ENCODE results near the gene TREX2.

TREX2 gene

DNA sequence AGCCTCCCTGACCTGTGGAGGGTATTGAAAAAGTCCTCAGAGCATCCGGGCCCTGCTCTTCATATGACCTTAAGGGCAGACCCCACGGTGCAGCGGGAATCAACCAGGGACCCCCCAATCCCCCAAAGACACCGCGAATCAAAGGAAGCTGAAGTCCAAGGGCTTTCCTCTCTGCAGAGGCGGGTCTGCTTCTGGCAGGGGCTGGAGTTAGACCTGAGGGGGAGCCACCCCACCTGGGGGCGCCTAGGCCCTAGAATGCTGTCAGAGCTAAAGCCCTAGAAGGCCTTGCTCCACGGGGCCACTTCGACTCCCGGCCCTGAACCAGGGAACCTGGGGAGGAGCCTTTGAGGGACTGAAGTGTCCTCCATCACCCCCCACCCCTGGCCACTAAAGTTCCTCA, 27.3 kb upstream of the TREX2 start:
- Histone ChIP-seq H3K36me3 (ENCODE audit: insufficient read depth, low read length) (no peaks in the 10 kb centered on the region), H3K4me3 (no peak overlapping the region), H3K9ac (ENCODE audit: insufficient read length) (no peak overlapping the region), H3K9me3 (ENCODE audit: low read depth, low read length) (no peaks in the 10 kb centered on the region), H3K27ac (no peak overlapping the region)
- TF ChIP-seq EZH2 (IDR thresholded peaks at IDR 0.05) (no peak), POLR2AphosphoS5 (IDR thresholded peaks at IDR 0.05; ENCODE audit: borderline replicate concordance, low read depth, low read length) (no peak), FOXP2 (optimal IDR thresholded peaks at IDR 0.05; ENCODE audit: control extremely low read depth, extremely low read length, insufficient read depth) (no peak)
- no peak for DNase-seq (ENCODE audit: low read depth, low spot score)

DNA sequence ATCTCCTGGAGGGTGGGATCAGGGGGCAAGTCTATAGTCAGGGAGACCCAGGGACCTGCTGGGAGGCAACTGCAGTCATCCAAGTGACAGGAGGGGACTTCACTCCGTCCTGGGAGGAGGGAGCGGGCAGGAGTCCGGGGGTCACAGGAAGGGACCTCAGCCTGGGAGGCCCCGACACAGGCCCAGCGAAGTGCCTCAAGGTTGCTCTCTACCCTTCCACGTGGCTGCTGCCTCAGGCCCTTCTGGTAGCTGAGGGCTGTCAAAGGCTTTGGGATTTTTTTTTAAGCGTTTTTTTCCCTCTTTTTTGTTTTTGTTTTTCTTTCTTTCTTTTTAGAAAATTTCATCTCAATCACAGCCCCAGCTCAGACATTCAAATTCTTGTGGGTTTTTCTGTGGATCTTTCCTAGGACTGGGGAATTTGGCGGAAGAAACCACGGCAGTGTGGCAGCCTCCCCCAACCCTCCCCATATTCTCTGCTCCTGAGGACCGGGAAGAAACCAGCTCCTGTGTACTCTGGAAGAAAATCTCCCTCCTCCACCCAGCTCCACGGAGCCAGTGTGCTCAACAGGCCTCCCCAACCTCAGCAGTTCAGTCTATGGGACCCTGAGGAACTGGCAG, 25.9 kb upstream of the TREX2 start:
- H3K27ac ChIP-seq, result peak overlapping the region; percentile 91
- TF ChIP-seq EZH2 (IDR thresholded peaks at IDR 0.05), result no peak
- no peak for TF ChIP-seq FOXP2 (optimal IDR thresholded peaks at IDR 0.05; ENCODE audit: control extremely low read depth, extremely low read length, insufficient read depth)
- no peak for TF ChIP-seq POLR2AphosphoS5 (IDR thresholded peaks at IDR 0.05; ENCODE audit: borderline replicate concordance, low read depth, low read length)
- H3K9ac ChIP-seq (ENCODE audit: insufficient read length), result peak overlapping the region; percentile 37
- no peaks in the 10 kb centered on the region for H3K36me3 ChIP-seq (ENCODE audit: insufficient read depth, low read length)
- H3K4me3 ChIP-seq, result no peak overlapping the region
- no peaks in the 10 kb centered on the region for H3K9me3 ChIP-seq (ENCODE audit: low read depth, low read length)
- DNase-seq (ENCODE audit: low read depth, low spot score), result no peak

GRCh38 chrX:153470411-153471363, 24.8 kb upstream of the TREX2 start, which contains the start of gene HAUS7:
Gene HAUS7 (minus strand): TSS chrX:153470576. CDS start chrX:153470557, 19 bp downstream.
- peak within 1 kb of the TSS; percentile 58 for H3K9ac ChIP-seq (ENCODE audit: insufficient read length)
- no peaks in the 10 kb centered on the region for H3K9me3 ChIP-seq (ENCODE audit: low read depth, low read length)
- peak within 1 kb of the TSS; percentile 77 for H3K4me3 ChIP-seq
- DNase-seq (ENCODE audit: low read depth, low spot score), result peak; percentile 48
- no peaks in the 10 kb centered on the region; the same call in 1 of the 2 replicates for H3K36me3 ChIP-seq (ENCODE audit: insufficient read depth, low read length)
- H3K27ac ChIP-seq, result peak within 1 kb of the TSS; percentile 91
- TF ChIP-seq POLR2AphosphoS5 (IDR thresholded peaks at IDR 0.05; ENCODE audit: borderline replicate concordance, low read depth, low read length) (peak; percentile 22; the same call in 1 of the 2 replicates), EZH2 (IDR thresholded peaks at IDR 0.05) (no peak), FOXP2 (optimal IDR thresholded peaks at IDR 0.05; ENCODE audit: control extremely low read depth, extremely low read length, insufficient read depth) (no peak)

DNA sequence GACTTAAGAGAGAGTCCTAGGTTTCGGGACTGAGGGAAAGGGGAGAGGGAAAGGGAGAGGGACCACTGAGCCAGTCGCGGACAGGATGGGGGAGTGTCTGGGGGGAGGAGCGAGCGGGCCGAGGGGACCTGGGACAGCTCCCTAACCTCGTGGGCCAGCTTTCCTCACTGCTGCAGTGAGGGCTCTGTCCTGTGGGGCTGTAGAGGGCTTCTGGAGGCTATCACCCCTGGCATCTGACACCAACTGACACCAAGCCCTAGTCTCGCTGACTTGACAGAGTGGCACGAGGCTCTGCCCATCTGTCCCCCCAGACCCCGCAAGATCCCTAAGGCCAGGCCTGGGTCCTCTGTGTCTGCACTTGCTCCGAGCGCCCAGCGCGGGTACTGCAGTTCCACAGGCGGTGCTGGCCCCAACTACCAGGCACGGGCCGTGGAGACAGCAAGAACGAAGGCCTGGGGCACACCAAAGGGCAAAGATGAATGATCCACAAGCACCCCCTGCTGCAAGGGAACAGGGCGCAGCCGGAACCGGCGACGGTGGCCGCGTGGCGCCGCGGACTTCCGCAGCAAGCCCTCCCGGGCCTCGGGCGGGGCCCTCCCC, 24.1 kb upstream of the TREX2 start:
- Histone ChIP-seq H3K4me3 (peak overlapping the region; percentile 77), H3K9me3 (ENCODE audit: low read depth, low read length) (no peaks in the 10 kb centered on the region), H3K9ac (ENCODE audit: insufficient read length) (peak overlapping the region; percentile 58), H3K27ac (no peak overlapping the region), H3K36me3 (ENCODE audit: insufficient read depth, low read length) (no peaks in the 10 kb centered on the region; the same call in 1 of the 2 replicates)
- no peak for DNase-seq (ENCODE audit: low read depth, low spot score)
- TF ChIP-seq POLR2AphosphoS5 (IDR thresholded peaks at IDR 0.05; ENCODE audit: borderline replicate concordance, low read depth, low read length) (0 out of 2 replicates have a peak, but pooled peaks have one; percentile 8), FOXP2 (optimal IDR thresholded peaks at IDR 0.05; ENCODE audit: control extremely low read depth, extremely low read length, insufficient read depth) (no peak)

DNA sequence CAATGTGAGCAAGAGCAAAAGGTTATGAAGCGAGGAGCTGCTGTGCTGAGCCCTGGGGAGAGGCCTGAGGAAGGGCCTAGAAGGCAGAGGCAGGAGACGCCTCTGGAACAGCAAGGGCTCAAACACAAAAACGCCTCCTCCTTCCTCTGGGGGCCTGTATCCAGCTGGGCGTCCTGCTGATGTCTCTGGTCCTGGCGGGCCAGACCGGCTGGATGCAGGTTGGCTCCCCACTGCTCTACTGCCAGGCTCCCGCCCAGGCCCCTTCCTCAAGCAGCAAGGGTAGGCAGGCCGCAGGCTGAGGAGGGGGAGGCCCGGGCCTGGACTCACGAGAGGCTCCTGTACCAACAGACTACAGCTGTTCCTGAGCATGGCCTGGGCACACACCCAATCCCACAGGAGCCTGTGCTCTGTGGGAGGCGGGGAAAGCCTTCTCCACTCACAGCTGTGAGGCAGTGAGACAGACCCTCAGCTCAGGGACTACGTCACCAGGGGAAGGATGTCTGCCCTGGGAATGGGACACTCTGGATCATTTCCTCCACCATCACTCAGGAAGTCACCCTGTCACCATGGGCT, 22.2 kb upstream of the TREX2 start:
- Histone ChIP-seq H3K9ac (ENCODE audit: insufficient read length) (no peak overlapping the region), H3K36me3 (ENCODE audit: insufficient read depth, low read length) (no peaks in the 10 kb centered on the region; the same call in 1 of the 2 replicates), H3K9me3 (ENCODE audit: low read depth, low read length) (no peaks in the 10 kb centered on the region), H3K27ac (no peak overlapping the region), H3K4me3 (no peak overlapping the region)
- no peak for DNase-seq (ENCODE audit: low read depth, low spot score)
- no peak for TF ChIP-seq EZH2 (IDR thresholded peaks at IDR 0.05)
- TF ChIP-seq FOXP2 (optimal IDR thresholded peaks at IDR 0.05; ENCODE audit: control extremely low read depth, extremely low read length, insufficient read depth), result no peak
- TF ChIP-seq POLR2AphosphoS5 (IDR thresholded peaks at IDR 0.05; ENCODE audit: borderline replicate concordance, low read depth, low read length), result no peak

DNA sequence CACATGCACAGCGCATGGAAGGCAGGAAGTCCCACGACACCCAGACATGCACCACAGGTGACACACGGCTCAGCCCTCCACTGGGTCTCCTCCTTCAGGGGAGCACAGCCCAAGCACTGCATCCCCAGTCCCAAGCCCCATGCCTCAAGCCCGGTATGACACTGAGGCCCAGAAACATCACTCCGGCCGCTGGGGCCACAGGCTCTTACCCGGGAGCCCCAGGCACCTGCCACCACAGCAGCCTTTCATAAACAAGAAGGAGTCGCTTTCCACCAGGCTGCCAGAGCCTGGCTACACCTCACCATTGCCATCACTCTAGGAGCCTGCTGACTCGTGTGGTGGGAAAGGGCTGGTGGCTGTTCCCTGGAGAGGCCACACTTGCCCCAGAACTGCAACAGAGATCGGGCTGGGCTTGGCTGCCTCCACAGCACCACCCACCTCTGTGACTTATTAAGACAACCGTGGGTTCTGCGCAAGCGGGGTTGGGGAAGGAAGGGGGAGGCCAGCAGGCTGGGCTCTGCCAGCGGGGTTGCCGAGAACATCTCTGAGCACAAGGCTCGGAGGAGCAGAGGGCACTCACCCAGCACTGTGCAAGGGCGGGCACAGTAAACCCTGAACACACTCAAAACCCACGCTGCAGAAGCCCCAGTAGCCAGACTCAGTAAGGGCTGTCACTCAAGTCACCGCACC, 20.0 kb upstream of the TREX2 start:
- H3K9ac ChIP-seq (ENCODE audit: insufficient read length), result no peak overlapping the region
- peaks cover 2% of the 10 kb centered on the region; the same call in 1 of the 2 replicates for H3K36me3 ChIP-seq (ENCODE audit: insufficient read depth, low read length)
- no peaks in the 10 kb centered on the region for H3K9me3 ChIP-seq (ENCODE audit: low read depth, low read length)
- H3K27ac ChIP-seq, result no peak overlapping the region
- H3K4me3 ChIP-seq, result no peak overlapping the region
- DNase-seq (ENCODE audit: low read depth, low spot score), result no peak
- no peak for TF ChIP-seq POLR2AphosphoS5 (IDR thresholded peaks at IDR 0.05; ENCODE audit: borderline replicate concordance, low read depth, low read length)
- TF ChIP-seq EZH2 (IDR thresholded peaks at IDR 0.05), result no peak
- no peak for TF ChIP-seq FOXP2 (optimal IDR thresholded peaks at IDR 0.05; ENCODE audit: control extremely low read depth, extremely low read length, insufficient read depth)

DNA sequence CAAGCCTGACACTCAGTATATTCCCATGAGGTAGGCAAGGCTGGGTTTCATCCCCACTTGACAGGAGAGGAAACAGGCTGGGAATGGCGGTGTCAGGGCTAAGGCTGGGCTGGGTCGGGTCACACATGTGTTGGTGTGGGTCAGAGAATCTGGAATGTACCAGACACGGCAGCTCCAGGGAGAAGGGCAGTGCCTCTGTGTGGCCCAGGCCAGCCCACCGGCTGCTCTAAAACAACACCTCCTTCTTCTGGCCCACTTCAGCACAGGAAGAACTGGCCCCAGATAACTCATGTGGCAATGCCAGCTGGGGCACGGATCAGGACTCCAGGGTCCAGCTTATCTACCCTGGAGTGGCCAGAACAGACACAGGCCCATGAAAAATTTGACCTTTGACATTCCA, 18.3 kb upstream of the TREX2 start:
- H3K27ac ChIP-seq, result no peak overlapping the region
- H3K36me3 ChIP-seq (ENCODE audit: insufficient read depth, low read length), result peaks cover 2% of the 10 kb centered on the region; the same call in 1 of the 2 replicates
- no peak for DNase-seq (ENCODE audit: low read depth, low spot score)
- no peaks in the 10 kb centered on the region for H3K9me3 ChIP-seq (ENCODE audit: low read depth, low read length)
- no peak overlapping the region for H3K9ac ChIP-seq (ENCODE audit: insufficient read length)
- no peak overlapping the region for H3K4me3 ChIP-seq
- TF ChIP-seq POLR2AphosphoS5 (IDR thresholded peaks at IDR 0.05; ENCODE audit: borderline replicate concordance, low read depth, low read length), result no peak
- no peak for TF ChIP-seq EZH2 (IDR thresholded peaks at IDR 0.05)
- TF ChIP-seq FOXP2 (optimal IDR thresholded peaks at IDR 0.05; ENCODE audit: control extremely low read depth, extremely low read length, insufficient read depth), result no peak
